GM19351 (cell line): ENCODE data around the gene GSK3A.

Experiments
- ATAC-seq: cut with Tn5 transposase; IDR thresholded peaks from one replicate; pipeline ENCODE4 v1.9.1; 2021; ENCODE audit warnings: mild to moderate bottlenecking, moderate library complexity; ENCODE audit not compliant: unreplicated experiment

The GSK3A gene

DNA sequence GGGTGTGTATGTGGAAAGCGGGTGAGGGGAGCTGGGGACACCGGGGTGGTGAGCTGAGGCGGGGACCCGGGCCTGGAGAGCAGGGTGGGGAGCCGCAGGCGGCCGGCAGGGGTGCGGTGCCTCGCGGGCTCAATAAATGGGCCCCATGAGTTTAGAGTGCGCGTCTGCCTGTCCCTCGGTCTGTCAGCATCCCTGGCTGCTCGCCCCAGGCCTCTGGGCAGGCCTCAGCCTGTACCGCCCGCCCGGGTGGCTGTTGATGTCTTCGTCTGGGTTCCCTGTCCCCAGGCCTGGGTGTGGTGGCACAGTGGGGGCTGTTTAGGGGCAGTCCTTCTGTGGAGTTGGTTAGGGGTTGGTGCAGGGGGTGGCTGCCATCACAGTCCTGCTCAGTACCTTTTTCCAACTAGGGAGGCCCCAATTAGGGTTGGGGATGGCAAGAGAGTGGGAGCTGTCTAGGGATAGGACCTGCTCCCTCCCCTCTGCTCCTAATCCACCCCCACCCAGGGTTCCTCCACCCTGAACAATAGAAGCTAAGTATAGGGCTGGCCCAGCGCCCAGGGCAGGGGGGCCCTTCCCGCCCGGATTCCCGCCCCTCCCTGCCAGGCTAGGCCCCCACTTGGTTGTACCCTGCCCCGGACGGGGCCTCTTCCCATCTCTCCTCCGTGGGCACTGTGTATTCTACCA lies 38.9 kb upstream of the GSK3A start:
- no peak for ATAC-seq

GRCh38 chr19:42280815-42281145 lies 38.4 kb upstream of the GSK3A start:
- ATAC-seq, result no peak

- ATAC-seq, result peak; percentile 32
Measured at GRCh38 chr19:42279902-42280814, 37.8 kb upstream of the GSK3A start.

- ATAC-seq, result no peak
Measured at GRCh38 chr19:42279155-42279901, 36.9 kb upstream of the GSK3A start.

GRCh38 chr19:42278452-42279154 lies 36.2 kb upstream of the GSK3A start:
- ATAC-seq, result no peak

- no peak for ATAC-seq
Measured at GRCh38 chr19:42277821-42278451, 35.5 kb upstream of the GSK3A start.

DNA sequence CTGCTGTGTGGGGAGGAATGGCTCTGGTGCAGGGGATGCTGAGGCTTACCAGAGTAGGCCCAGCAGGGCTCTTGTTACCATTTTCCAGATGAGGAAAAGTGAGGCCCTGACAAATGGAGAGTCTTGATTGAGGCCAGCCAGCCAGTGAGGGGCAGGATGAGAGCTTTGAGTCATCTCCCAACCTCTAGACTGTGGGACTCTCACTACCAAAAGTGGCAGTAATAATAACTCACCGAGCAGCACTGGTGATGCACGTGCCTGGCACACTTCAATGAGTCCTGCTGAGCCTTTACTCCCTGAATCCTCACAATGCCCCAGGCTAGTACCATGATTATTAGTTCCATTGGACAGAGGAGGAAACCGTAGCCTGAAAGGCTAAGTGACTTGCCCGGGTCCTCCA lies 34.4 kb upstream of the GSK3A start:
- no peak for ATAC-seq

GRCh38 chr19:42276284-42276683 lies 33.9 kb upstream of the GSK3A start:
- no peak for ATAC-seq

GRCh38 chr19:42275517-42275916 lies 33.1 kb upstream of the GSK3A start:
- no peak for ATAC-seq

DNA sequence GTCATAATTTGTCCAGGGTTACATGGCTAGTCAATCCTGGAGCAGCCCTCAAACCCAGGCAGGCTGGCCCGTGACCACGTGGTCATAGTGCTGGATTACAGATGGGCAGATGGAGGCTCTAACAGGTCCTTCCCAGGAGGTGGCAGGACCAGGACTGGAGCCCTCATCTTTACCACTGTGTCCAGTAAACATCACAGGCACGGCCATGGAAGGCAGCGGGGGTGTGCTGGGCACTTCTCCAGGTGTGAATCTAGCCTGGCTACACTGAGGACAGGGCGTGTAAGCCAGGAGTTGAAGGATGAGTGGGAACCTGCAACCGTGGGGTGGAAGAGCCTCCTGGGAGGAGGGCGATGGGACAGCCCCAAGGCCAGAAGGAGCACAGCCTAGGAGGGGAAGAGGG lies 32.7 kb upstream of the GSK3A start:
- ATAC-seq, result no peak

GRCh38 chr19:42274065-42274682 lies 31.8 kb upstream of the GSK3A start:
- no peak for ATAC-seq

- no peak for ATAC-seq
Measured at GRCh38 chr19:42273407-42274064, 31.1 kb upstream of the GSK3A start.

GRCh38 chr19:42272989-42273406 lies 30.6 kb upstream of the GSK3A start:
- no peak for ATAC-seq

DNA sequence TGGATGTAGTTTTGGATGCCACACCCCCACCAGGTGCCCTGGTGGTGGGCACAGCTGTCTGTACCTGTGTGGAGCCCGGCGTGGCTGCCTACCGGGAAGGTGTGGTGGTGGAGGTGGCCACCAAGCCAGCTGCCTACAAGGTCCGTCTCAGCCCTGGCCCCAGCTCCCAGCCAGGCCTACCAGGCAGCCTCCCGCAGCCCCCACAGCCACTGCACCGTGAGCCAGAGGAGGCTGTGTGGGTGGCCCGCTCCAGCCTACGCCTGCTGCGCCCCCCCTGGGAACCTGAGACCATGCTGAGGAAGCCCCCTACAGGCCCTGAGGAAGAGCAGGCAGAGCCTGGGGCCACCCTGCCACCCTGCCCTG lies 30.1 kb upstream of the GSK3A start:
- ATAC-seq, result no peak

- no peak for ATAC-seq
Measured at GRCh38 chr19:42271861-42272534, 29.6 kb upstream of the GSK3A start.

- ATAC-seq, result no peak
Measured at GRCh38 chr19:42271045-42271419, 28.6 kb upstream of the GSK3A start.

DNA sequence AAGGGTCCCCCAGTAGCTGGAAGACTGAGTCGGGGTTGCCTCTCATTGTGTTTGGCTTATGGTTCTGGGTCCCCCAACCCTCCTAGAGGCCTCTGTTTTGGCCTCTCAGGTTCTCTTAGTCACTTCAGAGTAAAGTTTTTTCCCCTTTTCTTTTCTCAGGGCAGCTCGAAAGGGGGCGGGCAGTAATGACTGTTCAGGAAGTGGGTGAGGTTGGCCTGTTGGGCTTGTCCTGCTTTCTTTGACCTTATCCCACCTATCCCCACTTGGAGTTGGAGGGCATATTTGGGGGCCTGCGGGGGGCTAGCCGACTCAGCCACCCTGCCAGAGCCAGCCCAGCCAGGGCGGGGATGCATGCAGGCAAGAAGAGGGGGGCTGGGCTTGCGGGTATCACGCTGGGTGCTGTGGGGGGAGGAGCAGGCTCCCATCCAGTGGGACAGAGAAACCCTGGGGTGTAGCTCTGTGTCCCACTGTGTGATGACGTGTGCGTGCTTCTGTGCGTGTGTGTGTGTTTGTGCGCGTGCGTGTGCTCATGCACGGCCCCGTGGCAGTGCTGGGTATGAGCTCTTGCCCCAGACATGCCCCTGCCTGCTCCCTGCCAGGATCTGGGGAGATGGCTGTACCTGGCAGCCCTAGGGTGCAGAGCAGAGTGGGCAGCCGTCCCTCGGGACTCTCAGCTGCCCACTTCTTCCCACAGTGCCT lies 28.1 kb upstream of the GSK3A start:
- no peak for ATAC-seq

GRCh38 chr19:42269478-42270345 lies 27.3 kb upstream of the GSK3A start:
- no peak for ATAC-seq
